Memory B cell (primary cell): ENCODE data around the gene IFIT3.

Experiments
- ATAC-seq: fragments of 150-1000 bp; cut with Tn5 transposase; 2 replicates; pipeline ENCODE4 v1.10.0; 2021; ENCODE audit warnings: low read depth, mild to moderate bottlenecking, moderate library complexity
- DNase-seq, 2 donors: peaks; one replicate each; pipeline ENCODE4 v3.0.0; 2022; ENCODE audit warnings: low spot score in 2 of 2
- H3K27ac Mint-ChIP-seq: one replicate; pipeline ENCODE4 v1.8.0; 2022; ENCODE audit warnings: mild to moderate bottlenecking, moderate library complexity, mixed read lengths
- H3K27me3 Mint-ChIP-seq: one replicate; pipeline ENCODE4 v1.8.0; 2022; ENCODE audit warnings: mixed read lengths
- H3K36me3 Mint-ChIP-seq: one replicate; pipeline ENCODE4 v1.8.0; 2022; ENCODE audit warnings: mild to moderate bottlenecking, mixed read lengths
- H3K4me1 Mint-ChIP-seq: one replicate; pipeline ENCODE4 v1.8.0; 2022; ENCODE audit warnings: mixed read lengths
- H3K4me3 Mint-ChIP-seq: one replicate; pipeline ENCODE4 v1.8.0; 2022; ENCODE audit warnings: mild to moderate bottlenecking, moderate library complexity, mixed read lengths
- H3K9me3 Mint-ChIP-seq: one replicate; pipeline ENCODE4 v1.8.0; 2022; ENCODE audit warnings: mixed read lengths

The IFIT3 gene

GRCh38 chr10:89296220-89296648 is 31.6 kb upstream of the IFIT3 start:
- ATAC-seq (peak; percentile 86), DNase-seq (peak in 1 of 2 donors; percentile 8)
- Mint-ChIP-seq H3K27me3 (no peaks in the 10 kb centered on the region), H3K9me3 (peaks cover 7% of the 10 kb centered on the region), H3K4me1 (peaks cover 17% of the 10 kb centered on the region), H3K27ac (peak overlapping the region; percentile 81), H3K36me3 (peaks cover 3% of the 10 kb centered on the region), H3K4me3 (peak overlapping the region; percentile 32)

GRCh38 chr10:89297356-89297755 is 30.4 kb upstream of the IFIT3 start:
- DNase-seq: no peak
- H3K27ac Mint-ChIP-seq: no peak overlapping the region
- peaks cover 7% of the 10 kb centered on the region for H3K9me3 Mint-ChIP-seq
- peaks cover 3% of the 10 kb centered on the region for H3K36me3 Mint-ChIP-seq
- H3K4me3 Mint-ChIP-seq: no peak overlapping the region
- no peak for ATAC-seq
- H3K27me3 Mint-ChIP-seq: no peaks in the 10 kb centered on the region
- H3K4me1 Mint-ChIP-seq: peaks cover 20% of the 10 kb centered on the region

- ATAC-seq (no peak), DNase-seq (no peak)
- Mint-ChIP-seq H3K27me3 (no peaks in the 10 kb centered on the region), H3K36me3 (peaks cover 3% of the 10 kb centered on the region), H3K27ac (no peak overlapping the region), H3K4me1 (peaks cover 24% of the 10 kb centered on the region), H3K9me3 (peaks cover 7% of the 10 kb centered on the region), H3K4me3 (no peak overlapping the region)
These were observed 30.0 kb upstream of the IFIT3 start for GRCh38 chr10:89297791-89298190.

- no peak overlapping the region for H3K4me3 Mint-ChIP-seq
- peaks cover 3% of the 10 kb centered on the region for H3K36me3 Mint-ChIP-seq
- ATAC-seq: no peak
- H3K4me1 Mint-ChIP-seq: peaks cover 34% of the 10 kb centered on the region
- no peak overlapping the region for H3K27ac Mint-ChIP-seq
- H3K27me3 Mint-ChIP-seq: no peaks in the 10 kb centered on the region
- no peak for DNase-seq
- H3K9me3 Mint-ChIP-seq: peaks cover 7% of the 10 kb centered on the region
These were observed 28.8 kb upstream of the IFIT3 start for GRCh38 chr10:89299031-89299430.

GRCh38 chr10:89301232-89301631 is 26.6 kb upstream of the IFIT3 start:
- peak; percentile 22 to 42 for DNase-seq
- Mint-ChIP-seq H3K4me3 (peak overlapping the region; percentile 94), H3K9me3 (peaks cover 7% of the 10 kb centered on the region), H3K4me1 (peaks cover 33% of the 10 kb centered on the region), H3K36me3 (peaks cover 18% of the 10 kb centered on the region), H3K27ac (peak overlapping the region; percentile 98), H3K27me3 (no peaks in the 10 kb centered on the region)
- peak; percentile 69 for ATAC-seq

- Mint-ChIP-seq H3K4me1 (peaks cover 33% of the 10 kb centered on the region), H3K27me3 (no peaks in the 10 kb centered on the region), H3K9me3 (peaks cover 7% of the 10 kb centered on the region), H3K4me3 (peak within 1 kb of the TSS; percentile 94), H3K27ac (peak within 1 kb of the TSS; percentile 98), H3K36me3 (peaks cover 24% of the 10 kb centered on the region)
- DNase-seq (peak; percentile 38 to 71), ATAC-seq (peak; percentile 91)
These were observed 25.9 kb upstream of the IFIT3 start, which contains the start of gene IFIT2 for GRCh38 chr10:89301721-89302445. TSS of gene IFIT2 (plus strand) at chr10:89302046. CDS start at chr10:89302124, 78 bp downstream.

GRCh38 chr10:89302625-89303024 is 25.2 kb upstream of the IFIT3 start:
- Mint-ChIP-seq H3K27ac (peak overlapping the region; percentile 98), H3K4me3 (peak overlapping the region; percentile 94), H3K27me3 (no peaks in the 10 kb centered on the region), H3K4me1 (peaks cover 32% of the 10 kb centered on the region), H3K36me3 (peaks cover 30% of the 10 kb centered on the region), H3K9me3 (peaks cover 7% of the 10 kb centered on the region)
- no peak for ATAC-seq
- no peak for DNase-seq

- Mint-ChIP-seq H3K9me3 (peaks cover 7% of the 10 kb centered on the region), H3K27me3 (no peaks in the 10 kb centered on the region), H3K4me3 (peak overlapping the region; percentile 94), H3K27ac (peak overlapping the region; percentile 98), H3K36me3 (peaks cover 36% of the 10 kb centered on the region), H3K4me1 (peaks cover 36% of the 10 kb centered on the region)
- DNase-seq (no peak), ATAC-seq (no peak)
These were observed 24.6 kb upstream of the IFIT3 start for GRCh38 chr10:89303161-89303560.

GRCh38 chr10:89304026-89304425 is 23.8 kb upstream of the IFIT3 start:
- no peaks in the 10 kb centered on the region for H3K27me3 Mint-ChIP-seq
- ATAC-seq: no peak
- H3K4me1 Mint-ChIP-seq: peaks cover 36% of the 10 kb centered on the region
- H3K4me3 Mint-ChIP-seq: peak overlapping the region; percentile 27
- no peak for DNase-seq
- H3K36me3 Mint-ChIP-seq: peaks cover 36% of the 10 kb centered on the region
- peaks cover 5% of the 10 kb centered on the region for H3K9me3 Mint-ChIP-seq
- H3K27ac Mint-ChIP-seq: peak overlapping the region; percentile 98

- DNase-seq: no peak
- Mint-ChIP-seq H3K36me3 (peaks cover 39% of the 10 kb centered on the region), H3K27ac (no peak overlapping the region), H3K27me3 (no peaks in the 10 kb centered on the region), H3K4me3 (peak overlapping the region; percentile 1), H3K4me1 (peaks cover 36% of the 10 kb centered on the region), H3K9me3 (peaks cover 1% of the 10 kb centered on the region)
- no peak for ATAC-seq
These were observed 23.4 kb upstream of the IFIT3 start for GRCh38 chr10:89304446-89304845.

GRCh38 chr10:89304925-89305324 is 22.9 kb upstream of the IFIT3 start:
- Mint-ChIP-seq H3K9me3 (peaks cover 1% of the 10 kb centered on the region), H3K36me3 (peaks cover 42% of the 10 kb centered on the region), H3K27ac (no peak overlapping the region), H3K27me3 (no peaks in the 10 kb centered on the region), H3K4me3 (no peak overlapping the region), H3K4me1 (peaks cover 39% of the 10 kb centered on the region)
- no peak for DNase-seq
- no peak for ATAC-seq

- no peak overlapping the region for H3K4me3 Mint-ChIP-seq
- DNase-seq: no peak
- no peak for ATAC-seq
- peaks cover under 1% of the 10 kb centered on the region for H3K9me3 Mint-ChIP-seq
- no peak overlapping the region for H3K27ac Mint-ChIP-seq
- no peaks in the 10 kb centered on the region for H3K27me3 Mint-ChIP-seq
- peaks cover 40% of the 10 kb centered on the region for H3K4me1 Mint-ChIP-seq
- peaks cover 43% of the 10 kb centered on the region for H3K36me3 Mint-ChIP-seq
These were observed 21.9 kb upstream of the IFIT3 start for GRCh38 chr10:89305766-89306433.

GRCh38 chr10:89306434-89307268 is 21.1 kb upstream of the IFIT3 start:
- Mint-ChIP-seq H3K4me3 (no peak overlapping the region), H3K36me3 (peaks cover 43% of the 10 kb centered on the region), H3K27me3 (no peaks in the 10 kb centered on the region), H3K9me3 (no peaks in the 10 kb centered on the region), H3K27ac (peak overlapping the region; percentile 28), H3K4me1 (peaks cover 35% of the 10 kb centered on the region)
- ATAC-seq: no peak
- DNase-seq: no peak

GRCh38 chr10:89307269-89307577 is 20.6 kb upstream of the IFIT3 start:
- Mint-ChIP-seq H3K27me3 (no peaks in the 10 kb centered on the region), H3K4me1 (peaks cover 33% of the 10 kb centered on the region), H3K36me3 (peaks cover 43% of the 10 kb centered on the region)

More at GRCh38 chr10:89307269-89307577, 20.6 kb upstream of the IFIT3 start:
- Mint-ChIP-seq H3K27ac (peak overlapping the region; percentile 28), H3K4me3 (no peak overlapping the region), H3K9me3 (no peaks in the 10 kb centered on the region)
- DNase-seq (no peak), ATAC-seq (no peak)
